A673 (cell line): Measurements from ENCODE around the gene KDM4B. TPM values are rescaled to one million over a fixed set of nuclear protein-coding genes. Genes with fewer than 3 reads are reported as not detected.

Experiments
- BruUV-seq: library from RNA; stranded (reverse); fragments of 400-500 nt; replicated peaks from 2 replicates; lab custom pipeline; 2021; lab: Mats Ljungman, UMichigan
- CTCF ChIA-PET: fragments of 300-600 bp; sonication (Branson Sonifier 250); formaldehyde crosslinking; loops from one replicate; lab custom pipeline; 2022; ENCODE audit warnings: antibody characterized with exemption; lab: Charles Lee
- POLR2A ChIA-PET: fragments of 300-600 bp; sonication (Branson Sonifier 250); formaldehyde crosslinking; loops from one replicate; lab custom pipeline; 2022; ENCODE audit warnings: antibody characterized with exemption; ENCODE audit not compliant: low non-redundant PET; lab: Charles Lee
- DNase-seq: peaks from one replicate; pipeline ENCODE4 v3.0.0-alpha.2; 2015; ENCODE audit warnings: low spot score
- H3K27ac ChIP-seq: fragments of 200-600 bp; sonication (generic); 2 replicates; pipeline ENCODE4 v1.5.1; 2016; ENCODE audit warnings: mixed run types, low read depth, mild to moderate bottlenecking, mixed read lengths, antibody characterized with exemption, low read length; ENCODE audit not compliant: poor library complexity, severe bottlenecking
- H3K27me3 ChIP-seq: fragments of 200-600 bp; sonication (generic); replicated peaks from 2 replicates; pipeline ENCODE4 v1.6.1; 2017; ENCODE audit warnings: mixed run types, low read depth, mild to moderate bottlenecking, mixed read lengths, antibody characterized with exemption, low read length; ENCODE audit not compliant: insufficient read depth, poor library complexity
- H3K36me3 ChIP-seq: fragments of 200-600 bp; sonication (generic); 2 replicates; pipeline ENCODE4 v1.6.1; 2016; ENCODE audit warnings: mixed run types, mild to moderate bottlenecking, mixed read lengths, antibody characterized with exemption, low read length; ENCODE audit not compliant: insufficient read depth, poor library complexity, severe bottlenecking
- H3K4me1 ChIP-seq: fragments of 200-600 bp; sonication (generic); 2 replicates; pipeline ENCODE4 v1.6.1; 2017; ENCODE audit warnings: mixed run types, mild to moderate bottlenecking, mixed read lengths, antibody characterized with exemption, low read length; ENCODE audit not compliant: insufficient read depth, poor library complexity, severe bottlenecking
- H3K4me3 ChIP-seq: fragments of 200-600 bp; sonication (generic); 2 replicates; pipeline ENCODE4 v1.5.1; 2016; ENCODE audit warnings: low read depth, mixed run types, mild to moderate bottlenecking, mixed read lengths, low read length; ENCODE audit not compliant: poor library complexity, severe bottlenecking
- H3K9me3 ChIP-seq: fragments of 200-600 bp; sonication (generic); 2 replicates; pipeline ENCODE4 v1.6.1; 2016; ENCODE audit warnings: mixed run types, low read depth, mild to moderate bottlenecking, mixed read lengths, antibody characterized with exemption, low read length; ENCODE audit not compliant: poor library complexity, severe bottlenecking
- EZH2 ChIP-seq: fragments of 200-600 bp; sonication (generic); IDR thresholded peaks from 2 replicates; pipeline ENCODE4 v1.6.1; 2017; ENCODE audit warnings: borderline replicate concordance, low read depth, mild to moderate bottlenecking, mixed read lengths, antibody characterized with exemption, low read length; ENCODE audit not compliant: poor library complexity, severe bottlenecking
- intact Hi-C: fragments of 100-400 bp; cut with micrococcal nuclease; formaldehyde crosslinking; loops from one replicate; pipeline ENCODE4 v1.10.0; 2022; ENCODE audit not compliant: unreplicated experiment
- total RNA-seq: library from RNA; stranded (reverse); gene quantifications from 2 replicates; pipeline ENCODE4 v1.2.3, GENCODE V29; 2021
- TF ChIP-seq, protein P1 (sequence below): fragments of 300-800, 200-600 bp; sonication (generic); conservative IDR thresholded peaks from 2 replicates; pipeline ENCODE4 v1.5.1; 2017; ENCODE audit warnings: low read depth, mild to moderate bottlenecking, antibody characterized with exemption, low read length, moderate library complexity, mixed read lengths

The KDM4B gene
- total RNA-seq, 1 experiment from 2014 or later = 30.0 TPM

DNA sequence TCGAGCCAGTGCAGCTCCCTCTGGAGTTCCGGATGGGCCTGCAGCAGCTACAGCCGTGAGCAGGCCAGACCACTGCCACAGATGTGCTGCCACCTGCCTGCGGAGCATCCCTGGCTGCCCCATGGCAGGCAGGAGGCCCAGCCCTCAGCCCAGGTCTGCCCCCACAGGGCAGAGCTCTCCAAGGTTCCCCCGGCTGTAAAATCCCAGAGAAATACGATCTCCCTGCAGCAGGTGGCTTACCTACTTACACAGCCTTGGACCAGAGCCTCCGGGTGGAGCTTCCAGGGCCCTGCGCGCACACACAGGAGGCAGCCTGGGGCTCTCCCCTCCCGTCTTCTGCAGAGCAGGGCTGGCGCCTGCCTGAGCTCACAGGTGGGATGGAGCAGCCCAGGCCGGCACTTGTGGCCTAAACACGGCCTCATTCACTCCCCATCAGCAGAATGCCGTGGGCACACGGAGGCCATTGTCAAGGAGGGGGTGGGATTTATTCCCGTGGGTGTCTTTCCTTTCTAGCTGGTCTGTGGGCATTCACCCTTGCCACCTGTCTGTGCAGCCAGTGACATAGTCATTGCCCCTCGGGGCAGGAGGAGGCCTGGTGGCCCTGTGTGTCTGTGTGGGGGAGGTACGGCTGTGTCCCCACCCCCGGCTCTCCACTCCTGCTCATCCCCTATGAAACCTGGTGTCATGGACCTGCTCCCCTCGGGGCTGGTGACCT lies 118.0 kb downstream of the KDM4B start:
- no peak for DNase-seq
- TF ChIP-seq, protein P1, sequence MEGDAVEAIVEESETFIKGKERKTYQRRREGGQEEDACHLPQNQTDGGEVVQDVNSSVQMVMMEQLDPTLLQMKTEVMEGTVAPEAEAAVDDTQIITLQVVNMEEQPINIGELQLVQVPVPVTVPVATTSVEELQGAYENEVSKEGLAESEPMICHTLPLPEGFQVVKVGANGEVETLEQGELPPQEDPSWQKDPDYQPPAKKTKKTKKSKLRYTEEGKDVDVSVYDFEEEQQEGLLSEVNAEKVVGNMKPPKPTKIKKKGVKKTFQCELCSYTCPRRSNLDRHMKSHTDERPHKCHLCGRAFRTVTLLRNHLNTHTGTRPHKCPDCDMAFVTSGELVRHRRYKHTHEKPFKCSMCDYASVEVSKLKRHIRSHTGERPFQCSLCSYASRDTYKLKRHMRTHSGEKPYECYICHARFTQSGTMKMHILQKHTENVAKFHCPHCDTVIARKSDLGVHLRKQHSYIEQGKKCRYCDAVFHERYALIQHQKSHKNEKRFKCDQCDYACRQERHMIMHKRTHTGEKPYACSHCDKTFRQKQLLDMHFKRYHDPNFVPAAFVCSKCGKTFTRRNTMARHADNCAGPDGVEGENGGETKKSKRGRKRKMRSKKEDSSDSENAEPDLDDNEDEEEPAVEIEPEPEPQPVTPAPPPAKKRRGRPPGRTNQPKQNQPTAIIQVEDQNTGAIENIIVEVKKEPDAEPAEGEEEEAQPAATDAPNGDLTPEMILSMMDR = no peak
- TF ChIP-seq EZH2 = no peak

DNA sequence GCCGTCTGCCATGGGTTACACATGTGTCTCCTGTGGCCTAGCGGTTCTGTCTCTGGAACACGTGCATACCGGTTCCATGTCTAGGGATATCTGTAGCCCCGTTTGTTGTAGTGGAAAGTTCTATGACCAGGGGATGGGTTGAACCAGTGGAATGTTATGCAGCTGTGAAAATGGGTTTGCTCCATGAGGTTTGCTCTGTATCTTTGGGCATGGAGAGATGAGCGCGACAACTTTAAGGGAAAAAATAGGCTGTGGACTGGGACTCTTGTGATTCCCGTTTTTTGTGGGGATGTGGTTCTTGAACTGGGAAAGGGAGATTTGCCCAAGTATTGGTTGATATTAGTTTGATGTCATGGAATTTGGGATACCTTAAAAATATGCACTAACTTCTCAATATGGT lies 120.4 kb downstream of the KDM4B start:
- Histone ChIP-seq H3K4me1 (peaks cover 45% of the 10 kb centered on the region), H3K27me3 (no peaks in the 10 kb centered on the region), H3K36me3 (no peaks in the 10 kb centered on the region), H3K4me3 (no peak overlapping the region), H3K27ac (peak overlapping the region; percentile 74), H3K9me3 (no peaks in the 10 kb centered on the region)
- BruUV-seq = no TSS peak
- ChIA-PET POLR2A (no interaction called here), CTCF (no interaction called here)
- intact Hi-C loops = no loop called here
- DNase-seq = no peak
- TF ChIP-seq, protein P1 = no peak
- TF ChIP-seq EZH2 = no peak

More for the DNA sequence above, 118.0 kb downstream of the KDM4B start:
- CTCF ChIA-PET = interaction anchor here (0.6 kb wide), 1 partner anchor 39 kb away, joined by 3 read pairs; no protein-coding TSS in a partner anchor
- Histone ChIP-seq H3K36me3 (peaks cover 5% of the 10 kb centered on the region), H3K27ac (no peak overlapping the region), H3K4me1 (peaks cover 21% of the 10 kb centered on the region), H3K4me3 (no peak overlapping the region), H3K27me3 (no peaks in the 10 kb centered on the region), H3K9me3 (no peaks in the 10 kb centered on the region)
- POLR2A ChIA-PET = no interaction called here
- no TSS peak for BruUV-seq
- intact Hi-C loops = no loop called here

DNA sequence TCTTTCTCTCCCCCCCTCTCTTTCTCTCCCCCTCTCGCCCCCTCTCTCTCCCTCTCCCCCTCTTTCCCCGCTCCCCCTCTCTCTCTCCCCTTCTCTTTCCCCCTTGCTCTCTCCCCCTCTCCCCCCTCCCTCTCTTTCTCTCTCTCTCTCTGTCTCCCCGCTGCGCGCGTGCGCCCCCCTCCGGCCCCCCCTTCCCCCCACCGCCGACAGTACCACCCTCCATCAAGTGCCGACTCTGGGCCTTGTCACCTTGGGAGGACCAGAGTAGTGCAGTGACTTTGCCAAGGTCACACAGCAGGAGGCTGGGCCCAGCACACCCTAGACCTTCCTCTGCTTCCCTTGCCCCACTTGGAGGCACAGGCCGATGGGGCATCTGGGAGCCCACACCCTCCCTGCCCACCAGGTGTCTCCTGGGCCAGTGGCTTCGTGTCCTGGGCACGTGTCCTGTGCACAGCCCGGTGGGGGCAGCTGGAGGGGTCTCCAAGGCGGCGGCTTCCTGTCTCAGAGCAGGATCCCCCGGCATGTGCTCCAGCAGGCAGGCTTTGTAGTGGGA lies 121.6 kb downstream of the KDM4B start:
- peaks cover 58% of the 10 kb centered on the region for H3K4me1 ChIP-seq
- H3K27ac ChIP-seq = peak overlapping the region; percentile 100
- no peak for TF ChIP-seq EZH2
- ChIA-PET CTCF (interaction anchor here (0.5 kb wide), 1 partner anchor 26 kb away, joined by 9 read pairs; no protein-coding TSS in a partner anchor), POLR2A (no interaction called here)
- H3K36me3 ChIP-seq = no peaks in the 10 kb centered on the region
- no peaks in the 10 kb centered on the region for H3K27me3 ChIP-seq
- no TSS peak for BruUV-seq
- DNase-seq = no peak
- H3K9me3 ChIP-seq = no peaks in the 10 kb centered on the region
- H3K4me3 ChIP-seq = no peak overlapping the region
- intact Hi-C loops = no loop called here
